Ishikawa (cell line): Measurements from ENCODE around the gene STUM.

Source experiments
- CEBPB ChIP-seq: IDR thresholded peaks from 2 replicates; pipeline ENCODE4 v1.6.1; 2012
- CREB1 ChIP-seq: IDR thresholded peaks from 2 replicates; pipeline ENCODE4 v1.6.1; 2012; ENCODE audit warnings: low read depth
- EGR1 ChIP-seq: IDR thresholded peaks from 2 replicates; pipeline ENCODE4 v1.6.1; 2012
- EP300 ChIP-seq: IDR thresholded peaks from 2 replicates; pipeline ENCODE4 v1.6.1; 2012; ENCODE audit warnings: borderline replicate concordance
- FOXM1 ChIP-seq: IDR thresholded peaks from 2 replicates; pipeline ENCODE4 v1.6.1; 2012; ENCODE audit warnings: low read depth, borderline replicate concordance
- NFIC ChIP-seq: IDR thresholded peaks from 2 replicates; pipeline ENCODE4 v1.6.1; 2012
- RAD21 ChIP-seq: IDR thresholded peaks from 2 replicates; pipeline ENCODE4 v1.6.1; 2012; ENCODE audit warnings: low read depth
- TAF1 ChIP-seq: IDR thresholded peaks from 2 replicates; pipeline ENCODE4 v1.6.1; 2012; ENCODE audit warnings: low read depth, mild to moderate bottlenecking
- TCF12 ChIP-seq: IDR thresholded peaks from 2 replicates; pipeline ENCODE4 v1.6.1; 2012; ENCODE audit warnings: low read depth
- TEAD4 ChIP-seq: IDR thresholded peaks from 2 replicates; pipeline ENCODE4 v1.6.1; 2012
- YY1 ChIP-seq: IDR thresholded peaks from 2 replicates; pipeline ENCODE4 v1.6.1; 2012; ENCODE audit warnings: low read depth
- ZBTB7A ChIP-seq: IDR thresholded peaks from 2 replicates; pipeline ENCODE4 v1.6.1; 2012; ENCODE audit warnings: low read depth
- TF ChIP-seq, protein P1 (sequence below): IDR thresholded peaks from 2 replicates; pipeline ENCODE4 v1.6.1; 2012; ENCODE audit warnings: low read depth, mild to moderate bottlenecking
- TF ChIP-seq, protein P2 (sequence below): IDR thresholded peaks from 2 replicates; pipeline ENCODE4 v1.6.1; 2012
- TF ChIP-seq, protein P3 (sequence below): IDR thresholded peaks from 2 replicates; pipeline ENCODE4 v1.6.1; 2012

The STUM gene

DNA sequence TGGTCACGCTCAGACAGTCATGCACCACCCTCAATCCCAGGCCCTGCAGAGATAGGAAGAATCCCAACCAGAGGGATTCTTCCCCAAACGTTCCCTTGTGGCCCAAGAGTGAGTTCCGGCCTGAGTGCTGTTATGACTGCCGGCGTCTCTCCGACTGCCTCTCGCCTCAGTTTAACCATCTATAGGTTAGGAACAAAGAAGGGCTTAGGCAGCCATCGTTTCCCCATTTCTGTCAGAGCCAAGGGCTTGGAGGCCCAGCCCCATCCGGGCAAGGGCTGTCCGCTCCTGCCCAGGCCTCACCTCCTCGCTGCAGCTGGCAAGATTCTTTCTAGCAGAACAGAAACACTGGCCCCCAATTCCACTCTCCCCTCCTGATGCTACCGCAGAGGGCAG, 58.7 kb downstream of the STUM start:
- no peak for TF ChIP-seq NFIC
- TF ChIP-seq, protein P1, sequence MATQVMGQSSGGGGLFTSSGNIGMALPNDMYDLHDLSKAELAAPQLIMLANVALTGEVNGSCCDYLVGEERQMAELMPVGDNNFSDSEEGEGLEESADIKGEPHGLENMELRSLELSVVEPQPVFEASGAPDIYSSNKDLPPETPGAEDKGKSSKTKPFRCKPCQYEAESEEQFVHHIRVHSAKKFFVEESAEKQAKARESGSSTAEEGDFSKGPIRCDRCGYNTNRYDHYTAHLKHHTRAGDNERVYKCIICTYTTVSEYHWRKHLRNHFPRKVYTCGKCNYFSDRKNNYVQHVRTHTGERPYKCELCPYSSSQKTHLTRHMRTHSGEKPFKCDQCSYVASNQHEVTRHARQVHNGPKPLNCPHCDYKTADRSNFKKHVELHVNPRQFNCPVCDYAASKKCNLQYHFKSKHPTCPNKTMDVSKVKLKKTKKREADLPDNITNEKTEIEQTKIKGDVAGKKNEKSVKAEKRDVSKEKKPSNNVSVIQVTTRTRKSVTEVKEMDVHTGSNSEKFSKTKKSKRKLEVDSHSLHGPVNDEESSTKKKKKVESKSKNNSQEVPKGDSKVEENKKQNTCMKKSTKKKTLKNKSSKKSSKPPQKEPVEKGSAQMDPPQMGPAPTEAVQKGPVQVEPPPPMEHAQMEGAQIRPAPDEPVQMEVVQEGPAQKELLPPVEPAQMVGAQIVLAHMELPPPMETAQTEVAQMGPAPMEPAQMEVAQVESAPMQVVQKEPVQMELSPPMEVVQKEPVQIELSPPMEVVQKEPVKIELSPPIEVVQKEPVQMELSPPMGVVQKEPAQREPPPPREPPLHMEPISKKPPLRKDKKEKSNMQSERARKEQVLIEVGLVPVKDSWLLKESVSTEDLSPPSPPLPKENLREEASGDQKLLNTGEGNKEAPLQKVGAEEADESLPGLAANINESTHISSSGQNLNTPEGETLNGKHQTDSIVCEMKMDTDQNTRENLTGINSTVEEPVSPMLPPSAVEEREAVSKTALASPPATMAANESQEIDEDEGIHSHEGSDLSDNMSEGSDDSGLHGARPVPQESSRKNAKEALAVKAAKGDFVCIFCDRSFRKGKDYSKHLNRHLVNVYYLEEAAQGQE = no peak
- TF ChIP-seq, protein P2, sequence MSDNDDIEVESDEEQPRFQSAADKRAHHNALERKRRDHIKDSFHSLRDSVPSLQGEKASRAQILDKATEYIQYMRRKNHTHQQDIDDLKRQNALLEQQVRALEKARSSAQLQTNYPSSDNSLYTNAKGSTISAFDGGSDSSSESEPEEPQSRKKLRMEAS = no peak
- TF ChIP-seq FOXM1 = no peak

DNA sequence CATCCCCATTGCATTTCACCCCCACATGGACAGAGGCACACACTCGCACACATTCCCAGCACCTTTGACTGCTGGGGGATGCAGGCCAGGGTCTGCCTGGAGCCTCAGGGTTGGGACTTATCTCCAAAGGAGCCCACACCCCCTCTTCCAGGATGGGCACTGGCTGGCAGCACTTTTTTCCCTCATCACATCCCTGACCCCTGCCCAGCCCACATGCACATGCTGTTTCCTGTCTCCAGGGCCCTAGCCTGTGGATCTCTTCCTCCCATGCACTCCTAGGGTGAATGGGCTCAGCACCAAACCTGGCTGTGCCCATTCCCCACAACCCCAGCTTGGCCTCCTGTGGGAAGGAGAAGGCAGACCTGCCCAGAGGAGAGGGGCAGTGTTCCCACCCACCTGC, 59.3 kb downstream of the STUM start:
- TF ChIP-seq ZBTB7A = no peak
- TF ChIP-seq RAD21 = no peak
- TF ChIP-seq, protein P3, sequence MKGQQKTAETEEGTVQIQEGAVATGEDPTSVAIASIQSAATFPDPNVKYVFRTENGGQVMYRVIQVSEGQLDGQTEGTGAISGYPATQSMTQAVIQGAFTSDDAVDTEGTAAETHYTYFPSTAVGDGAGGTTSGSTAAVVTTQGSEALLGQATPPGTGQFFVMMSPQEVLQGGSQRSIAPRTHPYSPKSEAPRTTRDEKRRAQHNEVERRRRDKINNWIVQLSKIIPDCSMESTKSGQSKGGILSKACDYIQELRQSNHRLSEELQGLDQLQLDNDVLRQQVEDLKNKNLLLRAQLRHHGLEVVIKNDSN = no peak
- TF ChIP-seq TCF12 = no peak

DNA sequence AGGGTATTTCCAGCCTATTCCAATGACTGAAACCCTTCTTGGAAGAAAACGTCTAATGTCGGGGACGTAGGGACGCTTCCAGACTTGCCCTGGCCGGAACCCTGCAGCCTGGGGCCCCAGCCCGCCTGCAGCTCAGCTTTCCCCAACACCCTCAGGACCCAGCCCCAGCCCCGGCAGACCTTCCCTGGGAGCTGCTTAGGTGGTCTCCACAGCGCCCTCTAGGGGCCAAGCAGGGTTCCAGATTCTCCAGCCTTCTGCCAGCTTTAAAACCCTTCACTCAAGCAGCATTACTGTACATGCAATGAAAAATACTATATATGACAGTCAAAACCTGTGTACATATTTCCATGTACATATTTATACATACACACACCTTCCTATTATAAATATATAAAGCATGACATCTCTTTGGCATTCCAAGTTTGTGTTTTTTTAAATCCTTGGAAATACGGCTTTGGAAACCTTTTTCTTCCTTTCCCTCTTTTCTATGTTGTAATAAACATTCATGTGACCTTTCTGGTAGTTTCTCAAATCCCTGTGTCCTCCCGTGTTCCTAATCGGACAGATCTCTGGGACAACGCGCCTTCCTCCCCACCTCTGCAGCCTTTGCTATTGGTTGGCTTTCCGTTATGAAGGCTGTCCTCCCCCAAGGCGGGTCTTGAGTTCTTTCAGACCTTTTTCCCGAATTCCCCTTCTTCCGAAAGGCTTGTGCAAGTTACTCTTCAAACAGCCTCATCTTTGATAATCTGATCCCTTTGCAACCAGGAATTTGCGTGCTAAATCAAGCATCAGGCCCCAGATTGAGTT, 60.3 kb downstream of the STUM start:
- TF ChIP-seq NFIC (no peak), RAD21 (peak; percentile 66)

DNA sequence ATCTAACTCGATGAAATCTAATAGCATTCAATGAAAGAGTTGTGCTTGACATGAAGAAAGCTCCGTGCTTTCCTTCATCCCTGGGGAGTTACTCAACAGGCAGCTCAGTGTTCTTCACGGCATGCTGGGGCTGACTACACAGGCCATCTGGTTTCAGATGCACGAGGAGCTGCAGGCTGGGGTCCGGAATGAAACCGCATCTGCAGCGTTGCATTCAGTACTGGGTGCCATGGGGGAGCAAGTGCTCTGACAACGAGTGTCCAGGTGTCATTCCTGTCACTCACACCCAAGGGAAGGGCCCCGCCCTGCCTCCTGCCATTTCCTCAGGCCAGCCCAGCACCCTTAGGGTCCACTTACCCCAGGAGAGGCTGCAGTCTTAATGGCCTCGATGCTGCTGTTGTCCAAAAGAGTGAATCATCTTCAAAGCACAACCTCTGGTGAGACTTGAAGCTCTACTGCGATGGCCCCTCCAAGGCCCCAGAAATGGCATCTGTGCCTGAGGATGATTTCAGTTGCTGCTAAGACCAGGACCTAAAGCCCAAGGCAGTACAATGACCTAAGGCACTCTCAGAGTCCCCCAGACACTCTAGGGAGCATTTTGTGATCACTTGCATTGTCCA, 61.4 kb downstream of the STUM start:
- no peak for TF ChIP-seq NFIC
- TF ChIP-seq TAF1 = no peak
- no peak for TF ChIP-seq TEAD4
- TF ChIP-seq, protein P1 = no peak
- no peak for TF ChIP-seq CREB1
- no peak for TF ChIP-seq YY1
- no peak for TF ChIP-seq EGR1
- TF ChIP-seq, protein P3 = no peak
- TF ChIP-seq ZBTB7A = no peak
- TF ChIP-seq, protein P2 = no peak
- TF ChIP-seq FOXM1 = no peak
- no peak for TF ChIP-seq RAD21
- no peak for TF ChIP-seq CEBPB
- no peak for TF ChIP-seq TCF12
- TF ChIP-seq EP300 = no peak

DNA sequence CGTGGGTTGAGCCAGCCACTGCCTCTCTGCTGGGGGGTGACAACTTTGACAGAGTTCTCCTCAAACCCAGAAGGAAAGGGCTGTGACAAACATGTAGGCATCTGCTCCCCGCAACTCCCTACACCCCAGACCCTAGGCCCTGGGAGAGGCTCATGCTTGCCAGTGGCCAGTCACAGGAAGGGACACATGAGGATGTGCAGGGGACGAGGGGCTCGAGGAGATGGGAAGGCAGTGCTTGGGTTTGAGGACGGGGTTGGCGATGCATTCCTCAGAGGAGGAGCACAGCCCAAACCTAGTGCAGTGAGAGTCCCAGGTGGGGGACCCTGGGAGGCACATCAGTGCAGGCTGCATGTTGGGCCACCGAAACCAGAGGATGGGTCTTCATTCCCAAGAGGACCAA, 62.1 kb downstream of the STUM start:
- TF ChIP-seq ZBTB7A (no peak), TCF12 (no peak), TAF1 (no peak), NFIC (no peak), CREB1 (no peak), YY1 (no peak), EP300 (no peak), RAD21 (no peak), EGR1 (no peak), TEAD4 (no peak)
- TF ChIP-seq, protein P1 = no peak
- TF ChIP-seq, protein P2 = no peak
